K562 (cell line): ENCODE data around the gene CPPED1. TPM values are rescaled to one million over a fixed set of nuclear protein-coding genes. Genes with fewer than 3 reads are reported as not detected.
A peak's percentile ranks its signal among the peaks of the same experiment; 100 is the strongest.

ENCODE experiments used
- FOSL1 ChIP-seq: fragments of 200-800 bp; sonication (Bioruptor generic); conservative IDR thresholded peaks from 2 replicates; pipeline ENCODE4 v1.6.1; 2016; ENCODE audit warnings: missing genetic modification characterization, missing compliant biosample characterization
- HDGF ChIP-seq: fragments of 450-650 bp; IDR thresholded peaks from 2 replicates; pipeline ENCODE4 v1.6.1; 2016
- HLTF ChIP-seq: fragments of 450-650 bp; IDR thresholded peaks from 2 replicates; pipeline ENCODE4 v1.6.1; 2016
- HSF4 ChIP-seq: fragments of 250-450 bp; sonication (Bioruptor Pico); IDR thresholded peaks from 2 replicates; pipeline ENCODE4 v2.1.2; 2022; ENCODE audit warnings: mild to moderate bottlenecking, moderate library complexity, borderline replicate concordance
- MCM3 ChIP-seq: fragments of 450-650 bp; IDR thresholded peaks from 2 replicates; pipeline ENCODE4 v1.6.1; 2016
- NELFE ChIP-seq: IDR thresholded peaks from 2 replicates; pipeline ENCODE4 v1.6.1; 2011; ENCODE audit warnings: mild to moderate bottlenecking; ENCODE audit not compliant: insufficient read depth, insufficient read length
- POLR2H ChIP-seq: IDR thresholded peaks from 2 replicates; pipeline ENCODE4 v1.6.1; 2016; ENCODE audit warnings: missing genetic modification characterization, low read depth, mild to moderate bottlenecking, control low read depth, missing compliant biosample characterization, moderate library complexity
- RBM34 ChIP-seq: fragments of 200-400 bp; formaldehyde crosslinking; IDR thresholded peaks from 2 replicates; pipeline ENCODE4 v1.6.1; 2018; ENCODE audit warnings: low read length, borderline replicate concordance; ENCODE audit not compliant: insufficient read depth
- SRSF1 ChIP-seq: fragments of 200-400 bp; formaldehyde crosslinking; IDR thresholded peaks from 2 replicates; pipeline ENCODE4 v1.6.1; 2017; ENCODE audit warnings: mild to moderate bottlenecking, low read depth, low read length, moderate library complexity
- ZNF766 ChIP-seq: fragments of 200-800 bp; sonication (Bioruptor generic); conservative IDR thresholded peaks from 2 replicates; pipeline ENCODE4 v1.6.1; 2016; ENCODE audit warnings: missing genetic modification characterization, missing compliant biosample characterization
- ZNF785 ChIP-seq: fragments of 250-450 bp; sonication (Bioruptor Pico); IDR thresholded peaks from 2 replicates; pipeline ENCODE4 v1.4.0; 2020; ENCODE audit warnings: mild to moderate bottlenecking
- polyA plus RNA-seq, 8 experiments: library from polyadenylated mRNA; depleted of rRNA in 4 of 8; stranded (reverse) in 5 of 8; unstranded in 3 of 8; fragments of >200 nt; fragmentation: Nextera tagmentation in 2 of 8; fragmentation: Illumina TruSeq in 1 of 8; extraction: Ambion mirVana in 2 of 8; extraction: Trizol in 1 of 8; gene quantifications; 2 replicates each; pipeline versions ENCODE4 v1.2.1 to v1.2.3, GENCODE V29; 2011 to 2014; ENCODE audit warnings: inconsistent platforms in 1 of 8, missing spikeins in 1 of 8
- total RNA-seq, 7 experiments: library from RNA; depleted of rRNA in 6 of 7; stranded (reverse); fragments of >200 nt in 6 of 7; fragmentation: Illumina TruSeq in 2 of 7; extraction: Trizol in 2 of 7; gene quantifications; 2 replicates each; pipeline versions ENCODE4 v1.2.1 to v1.2.3, GENCODE V29; 2011 to 2021; ENCODE audit warnings: low replicate concordance in 1 of 7
- TF ChIP-seq, protein P1 (sequence below), 2 experiments: fragments of 450-650 bp; formaldehyde crosslinking in 1 of 2; IDR thresholded peaks; 2 replicates each; pipeline versions ENCODE4 v1.4.0 to v1.6.1; 2014 to 2020; ENCODE audit warnings: mild to moderate bottlenecking in 2 of 2, borderline replicate concordance in 1 of 2, low read depth in 1 of 2
- TF ChIP-seq, protein P2 (sequence below): fragments of 450-650 bp; conservative IDR thresholded peaks from 2 replicates; pipeline ENCODE4 v1.6.1; 2016; ENCODE audit warnings: missing genetic modification characterization, low read depth, mild to moderate bottlenecking, missing compliant biosample characterization, moderate library complexity
- TF ChIP-seq, protein P3 (sequence below): sonication (generic); formaldehyde crosslinking; IDR thresholded peaks from 2 replicates; pipeline ENCODE4 v1.8.0; 2022; ENCODE audit warnings: mild to moderate bottlenecking, low read depth, missing genetic modification reagents
- TF ChIP-seq, protein P4 (sequence below): IDR thresholded peaks from 2 replicates; pipeline ENCODE4 v1.6.1; 2012; ENCODE audit warnings: low read depth, low read length, improper control_type of control experiment, borderline replicate concordance

The CPPED1 gene
- total and polyA plus RNA-seq, 9 of the 15 experiments (the other 6 are each of a cell fraction or from before 2014, with no cell fraction given), result 7.5 to 25.7 (median 16.9) TPM

DNA sequence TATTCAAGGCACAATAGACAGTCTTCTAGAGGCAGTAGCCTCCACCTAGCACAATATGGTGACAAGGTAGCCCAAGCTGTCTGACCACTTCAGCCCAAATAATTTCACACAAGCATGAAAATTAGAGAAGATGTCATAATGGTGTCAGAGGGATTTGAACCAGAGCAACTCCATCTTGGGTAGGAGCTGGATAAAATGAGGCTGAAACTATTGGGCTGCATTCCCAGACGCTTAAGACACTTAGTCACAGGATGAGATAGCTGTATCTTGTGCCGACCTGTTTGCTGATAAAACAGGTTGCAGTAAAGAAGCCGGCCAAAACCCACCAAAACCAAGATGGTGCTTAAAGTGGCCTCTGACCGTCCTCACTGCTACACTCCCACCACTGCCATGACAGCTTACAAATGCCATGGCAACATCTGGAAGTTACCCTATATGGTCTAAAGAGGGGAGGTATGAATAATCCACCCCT is 192.6 kb downstream of the CPPED1 start (continued):
- TF ChIP-seq, protein P1, sequence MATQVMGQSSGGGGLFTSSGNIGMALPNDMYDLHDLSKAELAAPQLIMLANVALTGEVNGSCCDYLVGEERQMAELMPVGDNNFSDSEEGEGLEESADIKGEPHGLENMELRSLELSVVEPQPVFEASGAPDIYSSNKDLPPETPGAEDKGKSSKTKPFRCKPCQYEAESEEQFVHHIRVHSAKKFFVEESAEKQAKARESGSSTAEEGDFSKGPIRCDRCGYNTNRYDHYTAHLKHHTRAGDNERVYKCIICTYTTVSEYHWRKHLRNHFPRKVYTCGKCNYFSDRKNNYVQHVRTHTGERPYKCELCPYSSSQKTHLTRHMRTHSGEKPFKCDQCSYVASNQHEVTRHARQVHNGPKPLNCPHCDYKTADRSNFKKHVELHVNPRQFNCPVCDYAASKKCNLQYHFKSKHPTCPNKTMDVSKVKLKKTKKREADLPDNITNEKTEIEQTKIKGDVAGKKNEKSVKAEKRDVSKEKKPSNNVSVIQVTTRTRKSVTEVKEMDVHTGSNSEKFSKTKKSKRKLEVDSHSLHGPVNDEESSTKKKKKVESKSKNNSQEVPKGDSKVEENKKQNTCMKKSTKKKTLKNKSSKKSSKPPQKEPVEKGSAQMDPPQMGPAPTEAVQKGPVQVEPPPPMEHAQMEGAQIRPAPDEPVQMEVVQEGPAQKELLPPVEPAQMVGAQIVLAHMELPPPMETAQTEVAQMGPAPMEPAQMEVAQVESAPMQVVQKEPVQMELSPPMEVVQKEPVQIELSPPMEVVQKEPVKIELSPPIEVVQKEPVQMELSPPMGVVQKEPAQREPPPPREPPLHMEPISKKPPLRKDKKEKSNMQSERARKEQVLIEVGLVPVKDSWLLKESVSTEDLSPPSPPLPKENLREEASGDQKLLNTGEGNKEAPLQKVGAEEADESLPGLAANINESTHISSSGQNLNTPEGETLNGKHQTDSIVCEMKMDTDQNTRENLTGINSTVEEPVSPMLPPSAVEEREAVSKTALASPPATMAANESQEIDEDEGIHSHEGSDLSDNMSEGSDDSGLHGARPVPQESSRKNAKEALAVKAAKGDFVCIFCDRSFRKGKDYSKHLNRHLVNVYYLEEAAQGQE (IDR thresholded peaks at IDR 0.05; ENCODE audit: borderline replicate concordance), result peak; percentile 46
- TF ChIP-seq, protein P1 (CRISPR knock-in tag; IDR thresholded peaks at IDR 0.05; ENCODE audit: low read depth), result peak; percentile 75; the same call in 1 of the 2 replicates
- TF ChIP-seq SRSF1 (no peak), FOSL1 (tag) (peak; percentile 93), HLTF (no peak), HDGF (no peak), ZNF785 (CRISPR knock-in tag) (peak; percentile 90), RBM34 (no peak), MCM3 (no peak), NELFE (no peak), POLR2H (tag) (no peak), HSF4 (peak; percentile 99), ZNF766 (CRISPR knock-in tag) (peak; percentile 99)
- TF ChIP-seq, protein P2, sequence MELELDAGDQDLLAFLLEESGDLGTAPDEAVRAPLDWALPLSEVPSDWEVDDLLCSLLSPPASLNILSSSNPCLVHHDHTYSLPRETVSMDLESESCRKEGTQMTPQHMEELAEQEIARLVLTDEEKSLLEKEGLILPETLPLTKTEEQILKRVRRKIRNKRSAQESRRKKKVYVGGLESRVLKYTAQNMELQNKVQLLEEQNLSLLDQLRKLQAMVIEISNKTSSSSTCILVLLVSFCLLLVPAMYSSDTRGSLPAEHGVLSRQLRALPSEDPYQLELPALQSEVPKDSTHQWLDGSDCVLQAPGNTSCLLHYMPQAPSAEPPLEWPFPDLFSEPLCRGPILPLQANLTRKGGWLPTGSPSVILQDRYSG (tag), result peak; percentile 99
- TF ChIP-seq, protein P3, sequence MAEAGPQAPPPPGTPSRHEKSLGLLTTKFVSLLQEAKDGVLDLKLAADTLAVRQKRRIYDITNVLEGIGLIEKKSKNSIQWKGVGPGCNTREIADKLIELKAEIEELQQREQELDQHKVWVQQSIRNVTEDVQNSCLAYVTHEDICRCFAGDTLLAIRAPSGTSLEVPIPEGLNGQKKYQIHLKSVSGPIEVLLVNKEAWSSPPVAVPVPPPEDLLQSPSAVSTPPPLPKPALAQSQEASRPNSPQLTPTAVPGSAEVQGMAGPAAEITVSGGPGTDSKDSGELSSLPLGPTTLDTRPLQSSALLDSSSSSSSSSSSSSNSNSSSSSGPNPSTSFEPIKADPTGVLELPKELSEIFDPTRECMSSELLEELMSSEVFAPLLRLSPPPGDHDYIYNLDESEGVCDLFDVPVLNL (CRISPR knock-in tag), result no peak
- TF ChIP-seq, protein P4, sequence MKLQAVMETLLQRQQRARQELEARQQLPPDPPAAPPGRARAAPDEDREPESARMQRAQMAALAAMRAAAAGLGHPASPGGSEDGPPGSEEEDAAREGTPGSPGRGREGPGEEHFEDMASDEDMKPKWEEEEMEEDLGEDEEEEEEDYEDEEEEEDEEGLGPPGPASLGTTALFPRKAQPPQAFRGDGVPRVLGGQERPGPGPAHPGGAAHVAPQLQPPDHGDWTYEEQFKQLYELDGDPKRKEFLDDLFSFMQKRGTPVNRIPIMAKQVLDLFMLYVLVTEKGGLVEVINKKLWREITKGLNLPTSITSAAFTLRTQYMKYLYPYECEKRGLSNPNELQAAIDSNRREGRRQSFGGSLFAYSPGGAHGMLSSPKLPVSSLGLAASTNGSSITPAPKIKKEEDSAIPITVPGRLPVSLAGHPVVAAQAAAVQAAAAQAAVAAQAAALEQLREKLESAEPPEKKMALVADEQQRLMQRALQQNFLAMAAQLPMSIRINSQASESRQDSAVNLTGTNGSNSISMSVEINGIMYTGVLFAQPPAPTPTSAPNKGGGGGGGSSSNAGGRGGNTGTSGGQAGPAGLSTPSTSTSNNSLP, result no peak
